Astrocyte (in vitro differentiated cells and primary cell): ENCODE results near the gene INPP4A. TPM values are rescaled to one million over a fixed set of nuclear protein-coding genes. Genes with fewer than 3 reads are reported as not detected.

Source experiments
- DNase-seq: peaks from one replicate; pipeline ENCODE4 v3.0.0-alpha.2; 2010; ENCODE audit warnings: low read depth
- FAIRE-seq: peaks from 2 replicates; lab custom pipeline; 2011; peaks lifted over from hg19 to GRCh38; lab: Jason Lieb, UNC
- H2AFZ ChIP-seq: 2 replicates; pipeline ENCODE4 v1.6.0; 2012; ENCODE audit warnings: low read depth, low read length, inconsistent platforms
- H3K27ac ChIP-seq: 2 replicates; pipeline ENCODE4 v1.5.1; 2011; ENCODE audit warnings: low read depth, low read length, inconsistent platforms
- H3K27me3 ChIP-seq: 2 replicates; pipeline ENCODE4 v1.6.0; 2011; ENCODE audit warnings: low read length, inconsistent platforms; ENCODE audit not compliant: insufficient read depth
- H3K36me3 ChIP-seq: 2 replicates; pipeline ENCODE4 v1.5.1; 2011; ENCODE audit warnings: low read length, inconsistent platforms; ENCODE audit not compliant: insufficient read depth
- H3K4me1 ChIP-seq: 2 replicates; pipeline ENCODE4 v1.5.1; 2011; ENCODE audit warnings: low read length, inconsistent platforms; ENCODE audit not compliant: insufficient read depth
- H3K4me2 ChIP-seq: 2 replicates; pipeline ENCODE4 v1.6.0; 2012; ENCODE audit warnings: low read length, inconsistent platforms
- H3K4me3 ChIP-seq: 2 replicates; pipeline ENCODE4 v1.5.1; 2011; ENCODE audit warnings: low read depth, mild to moderate bottlenecking, low read length, inconsistent platforms; ENCODE audit not compliant: insufficient read depth
- H3K79me2 ChIP-seq: 2 replicates; pipeline ENCODE4 v1.6.0; 2012; ENCODE audit warnings: mild to moderate bottlenecking, low read length, inconsistent platforms; ENCODE audit not compliant: insufficient read depth
- H3K9ac ChIP-seq: 2 replicates; pipeline ENCODE4 v1.6.0; 2012; ENCODE audit warnings: mild to moderate bottlenecking, low read length, inconsistent platforms
- H3K9me3 ChIP-seq: 2 replicates; pipeline ENCODE4 v1.5.1; 2012; ENCODE audit warnings: low read depth, mild to moderate bottlenecking, low read length, inconsistent platforms; ENCODE audit not compliant: insufficient read depth
- H4K20me1 ChIP-seq: 2 replicates; pipeline ENCODE4 v1.6.0; 2012; ENCODE audit warnings: low read length, inconsistent platforms; ENCODE audit not compliant: insufficient read depth
- H3K27ac Mint-ChIP-seq: one replicate; pipeline ENCODE4 v1.8.0; 2021; ENCODE audit warnings: mild to moderate bottlenecking, mixed read lengths; ENCODE audit not compliant: unreplicated experiment
- H3K27me3 Mint-ChIP-seq: one replicate; pipeline ENCODE4 v1.8.0; 2021; ENCODE audit warnings: low read depth, mixed read lengths; ENCODE audit not compliant: unreplicated experiment
- H3K36me3 Mint-ChIP-seq: one replicate; pipeline ENCODE4 v1.8.0; 2021; ENCODE audit warnings: low read depth, mixed read lengths; ENCODE audit not compliant: unreplicated experiment
- H3K4me1 Mint-ChIP-seq: one replicate; pipeline ENCODE4 v1.8.0; 2021; ENCODE audit warnings: low read depth, mixed read lengths; ENCODE audit not compliant: unreplicated experiment
- H3K4me3 Mint-ChIP-seq: one replicate; pipeline ENCODE4 v1.8.0; 2021; ENCODE audit warnings: mild to moderate bottlenecking, moderate library complexity, mixed read lengths; ENCODE audit not compliant: unreplicated experiment
- H3K9me3 Mint-ChIP-seq: one replicate; pipeline ENCODE4 v1.8.0; 2021; ENCODE audit warnings: mild to moderate bottlenecking, mixed read lengths; ENCODE audit not compliant: unreplicated experiment
- CTCF ChIP-seq: IDR thresholded peaks from 2 replicates; pipeline ENCODE4 v1.5.1; 2011; ENCODE audit warnings: low read depth, mild to moderate bottlenecking, inconsistent platforms, low read length, moderate library complexity; ENCODE audit not compliant: insufficient read depth
- EZH2 ChIP-seq: IDR thresholded peaks from 2 replicates; pipeline ENCODE4 v1.6.1; 2012; ENCODE audit warnings: mild to moderate bottlenecking, low read length, inconsistent platforms; ENCODE audit not compliant: insufficient read depth
- total RNA-seq: library from RNA; stranded (reverse); gene quantifications from 2 replicates; pipeline ENCODE4 v1.2.1, GENCODE V29; 2021

INPP4A gene
- total RNA-seq, 1 donor from 2014 or later = 19.4 TPM

GRCh38 chr2:98468621-98469236, 24.1 kb downstream of the INPP4A start:
- no peaks in the 10 kb centered on the region for H3K27me3 Mint-ChIP-seq
- H3K4me1 ChIP-seq = peaks cover 16% of the 10 kb centered on the region
- no peaks in the 10 kb centered on the region for H3K27me3 ChIP-seq
- peaks cover 10% of the 10 kb centered on the region for H3K36me3 Mint-ChIP-seq
- H3K27ac Mint-ChIP-seq = no peak overlapping the region
- H3K9me3 Mint-ChIP-seq = peaks cover 2% of the 10 kb centered on the region
- H2AFZ ChIP-seq = no peak overlapping the region
- no peak for FAIRE-seq
- TF ChIP-seq EZH2 (no peak), CTCF (no peak)
- no peak overlapping the region for H3K9ac ChIP-seq
- peak; percentile 47 for DNase-seq
- H3K36me3 ChIP-seq = no peaks in the 10 kb centered on the region
- no peak overlapping the region for H3K27ac ChIP-seq
- no peak overlapping the region for H3K4me3 ChIP-seq
- H3K9me3 ChIP-seq = no peaks in the 10 kb centered on the region
- peak overlapping the region; percentile 28 for H3K4me2 ChIP-seq
- peaks cover 25% of the 10 kb centered on the region for H3K79me2 ChIP-seq
- H3K4me3 Mint-ChIP-seq = no peak overlapping the region
- peaks cover 23% of the 10 kb centered on the region for H3K4me1 Mint-ChIP-seq
- peaks cover 65% of the 10 kb centered on the region for H4K20me1 ChIP-seq

DNA sequence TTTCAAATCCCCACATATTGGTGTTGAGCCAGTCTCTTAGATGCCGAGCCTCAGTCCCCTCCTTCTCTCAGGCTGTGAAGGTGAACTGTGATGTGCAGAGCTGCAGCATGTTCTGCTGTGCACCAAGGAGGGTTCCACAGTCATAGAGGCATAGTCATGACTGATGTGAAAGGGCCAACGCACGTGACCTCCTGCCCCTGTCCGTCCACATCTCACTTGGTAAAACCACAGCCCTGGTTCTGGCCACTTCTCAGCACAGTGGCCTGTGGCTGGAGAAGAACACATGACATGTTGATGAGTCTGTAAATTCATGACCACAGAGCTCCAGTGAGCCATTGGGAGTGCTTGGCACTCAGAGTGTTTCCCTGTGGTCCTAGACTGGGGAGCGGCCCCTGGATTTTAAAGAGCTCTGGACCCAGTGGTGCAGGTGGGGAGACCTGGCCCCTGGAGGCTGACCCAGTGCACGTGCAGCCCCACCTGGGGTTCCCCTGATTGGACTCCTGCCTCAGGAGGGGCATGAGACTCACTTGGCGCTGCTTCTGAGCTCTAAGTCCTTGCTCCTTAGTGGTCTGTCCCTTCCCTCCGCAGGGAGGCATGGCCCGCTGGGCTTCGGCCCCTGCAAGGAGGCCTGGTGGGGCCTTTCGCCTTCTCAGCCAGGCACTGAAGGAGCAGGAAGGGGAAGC, 25.3 kb downstream of the INPP4A start:
- peaks cover 16% of the 10 kb centered on the region for H3K4me1 ChIP-seq
- H3K4me3 ChIP-seq = no peak overlapping the region
- no peaks in the 10 kb centered on the region for H3K9me3 ChIP-seq
- Mint-ChIP-seq H3K4me1 (peaks cover 23% of the 10 kb centered on the region), H3K27me3 (no peaks in the 10 kb centered on the region), H3K9me3 (peaks cover 2% of the 10 kb centered on the region), H3K4me3 (no peak overlapping the region), H3K36me3 (peaks cover 9% of the 10 kb centered on the region), H3K27ac (no peak overlapping the region)
- DNase-seq (no peak), FAIRE-seq (no peak)
- no peak overlapping the region for H2AFZ ChIP-seq
- TF ChIP-seq EZH2 (no peak), CTCF (no peak)
- no peaks in the 10 kb centered on the region for H3K27me3 ChIP-seq
- H3K9ac ChIP-seq = no peak overlapping the region
- H3K27ac ChIP-seq = no peak overlapping the region
- no peak overlapping the region for H3K4me2 ChIP-seq
- H3K36me3 ChIP-seq = no peaks in the 10 kb centered on the region
- H3K79me2 ChIP-seq = peaks cover 25% of the 10 kb centered on the region
- peaks cover 66% of the 10 kb centered on the region for H4K20me1 ChIP-seq

DNA sequence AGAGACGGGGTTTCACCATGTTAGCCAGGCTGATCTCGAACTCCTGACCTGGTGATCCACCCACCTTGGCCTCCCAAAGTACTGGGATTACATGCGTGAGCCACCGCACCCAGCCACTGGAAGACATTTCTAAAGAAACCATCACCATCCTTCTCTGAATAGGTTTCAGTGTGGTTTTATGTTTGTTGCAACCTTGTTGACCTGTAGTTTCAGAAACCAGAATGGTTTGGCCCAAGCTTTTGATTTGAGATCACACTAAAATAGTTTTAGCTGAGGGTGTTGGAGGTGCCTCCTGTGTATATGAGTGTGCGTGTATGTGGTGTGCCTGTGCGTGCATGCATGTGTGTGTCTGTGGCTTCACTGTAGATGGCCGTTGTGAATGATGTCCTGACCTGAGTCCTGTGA, 26.2 kb downstream of the INPP4A start:
- no peak overlapping the region for H3K9ac ChIP-seq
- no peaks in the 10 kb centered on the region for H3K27me3 Mint-ChIP-seq
- no peak overlapping the region for H3K4me3 ChIP-seq
- H2AFZ ChIP-seq = no peak overlapping the region
- peaks cover 10% of the 10 kb centered on the region for H3K4me1 ChIP-seq
- no peaks in the 10 kb centered on the region for H3K9me3 ChIP-seq
- no peaks in the 10 kb centered on the region for H3K36me3 ChIP-seq
- TF ChIP-seq EZH2 (no peak), CTCF (no peak)
- H3K27me3 ChIP-seq = no peaks in the 10 kb centered on the region
- H4K20me1 ChIP-seq = peaks cover 66% of the 10 kb centered on the region
- H3K27ac ChIP-seq = no peak overlapping the region
- H3K79me2 ChIP-seq = peaks cover 26% of the 10 kb centered on the region
- no peak overlapping the region for H3K27ac Mint-ChIP-seq
- DNase-seq (no peak), FAIRE-seq (no peak)
- H3K9me3 Mint-ChIP-seq = peaks cover 2% of the 10 kb centered on the region
- H3K4me2 ChIP-seq = no peak overlapping the region
- peaks cover 17% of the 10 kb centered on the region for H3K4me1 Mint-ChIP-seq
- H3K4me3 Mint-ChIP-seq = no peak overlapping the region
- H3K36me3 Mint-ChIP-seq = peaks cover 9% of the 10 kb centered on the region
